NCI-H82 treated with DMSO at 0.1 percent for 48 hours (cell line): ENCODE measurements around the gene FGF18.
"Not testable (repeated sequence)": the region's sequence is repeated elsewhere in the genome, so short reads cannot be mapped to it uniquely, and the experiment has no call there.

Experiments
- DNase-seq: peaks from one replicate; lab custom pipeline; 2025; ENCODE audit not compliant: unreplicated experiment; lab: John Stamatoyannopoulos, UW

Gene FGF18

GRCh38 chr5:171418982-171419687 is at the start of gene FGF18:
Gene FGF18 (plus strand): TSS chr5:171419647. CDS start chr5:171420200, 553 bp downstream.
- DNase-seq, result no peak

DNA sequence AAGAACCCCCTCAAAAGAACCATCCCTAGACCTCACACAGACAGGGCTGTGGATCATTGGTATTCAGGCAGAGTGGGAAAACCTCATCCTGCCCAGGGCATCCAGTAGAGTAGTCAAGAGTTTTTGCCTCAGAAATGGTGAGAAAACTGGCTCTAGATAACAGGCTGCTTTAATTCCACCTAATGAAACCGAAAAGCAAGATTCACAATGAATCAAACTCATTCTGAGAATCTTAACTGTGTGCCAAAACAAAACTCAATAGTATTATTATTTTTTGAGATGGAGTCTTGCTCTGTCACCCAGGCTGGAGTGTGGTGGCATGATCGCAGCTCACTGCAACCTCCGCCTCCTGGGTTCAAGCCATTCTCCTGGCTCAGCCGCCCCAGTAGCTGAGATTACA is 49.5 kb upstream of the FGF18 start:
- DNase-seq, result no peak

- not testable (repeated sequence) for DNase-seq
Observed at GRCh38 chr5:171370881-171371280, 48.6 kb upstream of the FGF18 start.

- DNase-seq, result no peak
Observed at GRCh38 chr5:171371326-171371725, 48.1 kb upstream of the FGF18 start.

GRCh38 chr5:171379961-171380360 is 39.5 kb upstream of the FGF18 start:
- no peak for DNase-seq

GRCh38 chr5:171384416-171384815 is 35.0 kb upstream of the FGF18 start:
- DNase-seq, result not testable (repeated sequence)

- DNase-seq, result not testable (repeated sequence)
Observed at GRCh38 chr5:171384999-171385398, 34.4 kb upstream of the FGF18 start.

GRCh38 chr5:171386006-171386671 is 33.3 kb upstream of the FGF18 start:
- no peak for DNase-seq

DNA sequence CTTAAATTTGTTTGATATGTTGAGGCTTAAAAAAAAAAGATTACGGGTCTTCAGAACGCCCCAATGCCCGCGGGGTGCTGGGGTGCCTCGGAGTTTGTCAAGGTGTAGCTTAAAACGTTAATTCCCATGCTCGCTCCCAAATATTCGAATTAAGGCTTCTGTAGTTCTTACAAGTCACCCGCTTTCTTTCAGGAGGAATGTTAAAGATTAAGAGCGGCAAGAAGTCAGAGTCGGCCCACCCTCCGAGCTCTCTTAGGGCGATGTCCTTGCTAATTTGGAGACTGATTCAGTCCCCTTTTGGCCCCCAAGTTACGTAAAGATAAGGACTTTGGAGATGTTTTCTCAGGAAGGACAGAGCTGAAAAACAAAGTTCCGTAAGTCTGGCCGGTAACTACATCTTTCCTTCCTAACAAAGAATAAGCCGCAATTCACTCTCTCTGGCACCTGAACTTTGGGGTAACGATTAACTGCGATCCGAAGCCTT is 32.5 kb upstream of the FGF18 start:
- no peak for DNase-seq

DNA sequence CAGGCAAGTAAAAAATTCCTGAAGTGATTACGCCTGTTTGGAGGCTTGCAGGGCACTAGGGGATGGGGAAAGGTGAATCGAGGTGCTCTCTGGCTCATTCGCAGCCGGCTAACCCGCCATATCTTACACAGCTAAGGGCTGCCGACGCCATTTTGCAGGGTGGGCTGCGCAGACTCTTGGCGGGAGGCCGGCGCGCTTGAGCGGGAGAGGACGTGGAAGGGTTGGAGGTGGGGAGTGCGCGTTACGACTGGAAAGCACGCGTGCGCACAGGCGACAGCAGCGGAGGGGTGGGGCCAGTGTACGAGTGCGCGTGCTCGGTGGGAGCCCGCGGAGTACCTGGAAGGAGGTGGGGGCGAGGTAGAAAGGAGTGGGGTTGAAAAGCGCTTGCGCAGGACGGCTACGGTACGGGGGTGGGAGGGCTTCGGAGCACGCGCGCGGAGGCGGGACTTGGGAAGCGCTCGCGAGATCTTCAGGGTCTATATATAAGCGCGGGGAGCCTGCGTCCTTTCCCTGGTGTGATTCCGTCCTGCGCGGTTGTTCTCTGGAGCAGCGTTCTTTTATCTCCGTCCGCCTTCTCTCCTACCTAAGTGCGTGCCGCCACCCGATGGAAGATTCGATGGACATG is 32.0 kb upstream of the FGF18 start, which contains the start of gene NPM1:
Gene NPM1, plus strand, starts transcription at position 505 of the 625 bp plus-strand sequence. Its CDS starts 100 bp downstream, at position 605.
- DNase-seq, result peak; percentile 96

GRCh38 chr5:171387970-171388815 is 31.3 kb upstream of the FGF18 start:
- DNase-seq, result no peak

DNA sequence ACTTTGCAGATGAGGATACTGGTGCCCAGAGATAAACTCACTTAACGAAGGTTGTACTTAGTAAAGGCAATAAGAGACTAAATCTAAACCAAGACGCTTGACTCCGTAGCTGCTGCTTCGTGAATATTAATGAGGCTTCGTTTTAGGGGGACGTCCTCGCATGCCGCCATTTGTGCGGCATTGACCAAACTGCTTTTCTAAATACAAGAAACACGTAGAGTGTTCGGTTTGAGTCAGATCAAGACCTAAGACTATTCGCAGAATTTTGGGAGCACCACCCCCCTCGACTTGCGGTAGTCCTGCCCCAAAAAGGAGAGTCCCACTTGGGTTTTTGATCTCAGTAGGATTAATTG is 30.7 kb upstream of the FGF18 start:
- no peak for DNase-seq

- no peak for DNase-seq
Observed at GRCh38 chr5:171390883-171391677, 28.4 kb upstream of the FGF18 start.

DNA sequence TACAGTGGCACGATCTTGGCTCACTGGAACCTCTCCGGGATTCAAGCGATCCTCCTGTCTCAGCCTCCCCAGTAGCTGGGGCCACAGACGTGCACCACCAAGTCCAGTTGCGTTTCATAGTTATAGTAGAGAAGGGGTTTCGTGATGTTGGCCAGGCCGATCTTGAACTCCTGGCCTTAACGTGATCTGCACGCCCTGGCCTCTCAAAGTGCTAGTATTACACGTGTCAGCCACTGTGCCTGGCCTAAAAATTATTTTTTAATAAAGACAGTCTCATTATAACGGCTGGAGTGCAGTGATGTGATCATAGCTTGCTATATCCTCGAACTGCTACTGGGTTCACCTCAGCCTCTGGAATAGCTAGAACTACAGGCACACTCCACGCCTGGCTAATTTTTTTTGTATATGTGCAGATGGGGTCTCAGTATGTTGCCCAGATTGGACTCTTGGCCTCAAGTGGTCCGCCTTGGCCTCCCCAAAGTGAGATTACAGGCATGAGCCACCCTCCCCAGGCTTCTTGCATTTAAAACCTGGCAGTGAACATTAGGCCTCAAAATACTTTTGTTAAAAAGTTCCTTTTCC is 27.4 kb upstream of the FGF18 start:
- DNase-seq, result no peak

DNA sequence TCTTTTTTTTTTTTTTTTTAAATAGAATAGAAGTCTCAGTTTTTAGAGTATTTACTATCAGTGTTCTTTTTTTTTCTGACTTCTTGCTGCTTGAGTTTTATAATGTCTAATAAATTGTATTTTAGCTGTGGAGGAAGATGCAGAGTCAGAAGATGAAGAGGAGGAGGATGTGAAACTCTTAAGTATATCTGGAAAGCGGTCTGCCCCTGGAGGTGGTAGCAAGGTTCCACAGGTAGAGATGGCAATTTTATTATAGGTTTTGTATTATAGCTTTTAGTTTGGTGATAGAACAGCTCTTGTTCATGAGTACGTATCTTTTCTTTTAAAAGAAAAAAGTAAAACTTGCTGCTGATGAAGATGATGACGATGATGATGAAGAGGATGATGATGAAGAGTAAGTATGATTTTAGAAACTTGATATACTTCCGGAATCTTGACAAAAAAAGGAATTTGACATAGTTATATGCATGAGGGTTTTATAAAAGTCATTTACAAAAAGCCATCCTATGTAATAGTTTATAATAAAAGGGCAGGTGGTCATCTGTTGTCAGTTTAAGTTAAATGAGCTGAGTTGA is 26.8 kb upstream of the FGF18 start:
- DNase-seq, result no peak

DNA sequence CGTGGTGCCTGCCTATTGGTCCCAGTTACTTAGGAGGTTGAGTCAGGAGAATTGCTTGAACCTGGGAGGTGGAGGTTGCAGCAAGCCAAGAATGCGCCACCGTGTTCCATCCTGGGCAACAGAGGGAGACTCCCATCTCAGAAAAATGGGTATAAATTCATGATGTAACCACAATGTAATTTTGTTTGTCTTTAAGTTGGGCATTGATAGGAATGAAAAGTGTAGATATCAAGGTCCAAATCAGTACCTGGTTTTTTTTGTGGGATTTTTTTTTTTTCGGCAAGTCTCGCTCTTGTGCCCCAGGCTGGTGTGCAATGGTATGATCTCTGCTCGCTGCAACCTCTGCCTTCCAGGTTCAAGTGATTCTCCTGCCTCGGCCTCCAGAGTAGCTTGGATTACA is 24.4 kb upstream of the FGF18 start:
- DNase-seq, result no peak

- not testable (repeated sequence) for DNase-seq
Observed at GRCh38 chr5:171396583-171396982, 22.9 kb upstream of the FGF18 start.

GRCh38 chr5:171397190-171397589 is 22.3 kb upstream of the FGF18 start:
- no peak for DNase-seq

DNA sequence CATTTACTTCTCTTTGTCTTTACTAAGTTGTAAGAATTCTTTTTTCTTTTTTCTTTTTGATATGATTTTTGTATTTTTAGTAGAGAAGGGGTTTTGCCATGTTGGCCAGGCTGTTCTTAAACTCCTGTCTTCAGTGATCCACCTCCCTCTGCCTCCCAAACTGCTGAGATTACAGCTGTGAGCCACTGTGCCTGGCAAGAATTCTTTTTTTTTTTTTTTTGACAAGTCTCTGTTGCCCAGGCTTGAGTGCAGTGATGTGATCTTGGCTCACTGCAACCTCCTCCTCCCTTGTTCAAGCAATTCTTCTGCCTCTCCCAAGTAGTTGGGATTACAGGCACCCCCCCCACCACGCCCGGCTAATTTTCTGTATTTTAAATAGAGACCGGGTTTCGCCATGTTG is 21.8 kb upstream of the FGF18 start:
- DNase-seq, result no peak

DNA sequence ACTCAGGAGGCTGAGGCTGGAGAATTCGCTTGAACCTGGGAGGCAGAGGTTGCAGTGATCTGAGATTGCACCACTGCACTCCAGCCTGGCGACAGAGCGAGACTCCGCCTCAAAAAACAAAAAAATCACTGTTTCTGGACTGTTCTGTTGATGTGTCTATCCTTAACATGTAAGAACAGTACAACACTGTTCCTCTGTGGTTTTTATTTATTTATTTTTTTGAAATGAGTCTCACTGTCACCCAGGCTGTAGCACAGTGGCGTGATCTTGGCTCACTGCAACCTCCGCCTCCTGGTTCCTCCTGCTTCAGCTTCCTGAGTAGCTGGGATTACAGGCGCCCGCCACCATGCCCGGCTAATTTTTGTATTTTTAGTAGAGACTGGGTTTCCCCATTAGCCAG is 20.8 kb upstream of the FGF18 start:
- DNase-seq, result not testable (repeated sequence)
